A204.1 (cell line): ENCODE data around the gene DOCK1.

Experiments
- FAIRE-seq: peaks from 2 replicates; lab custom pipeline; 2012; peaks lifted over from hg19 to GRCh38; lab: Jason Lieb, UNC

Gene DOCK1

GRCh38 chr10:127184582-127184981, 279.4 kb downstream of the DOCK1 start:
- FAIRE-seq: no peak

- no peak for FAIRE-seq
Observed at GRCh38 chr10:127186813-127187212, 281.6 kb downstream of the DOCK1 start.

GRCh38 chr10:127189226-127189625, 284.0 kb downstream of the DOCK1 start:
- FAIRE-seq: no peak

GRCh38 chr10:127190427-127190826, 285.2 kb downstream of the DOCK1 start:
- no peak for FAIRE-seq

- FAIRE-seq: no peak
Observed at GRCh38 chr10:127193125-127193524, 287.9 kb downstream of the DOCK1 start.

- FAIRE-seq: no peak
Observed at GRCh38 chr10:127194111-127194510, 288.9 kb downstream of the DOCK1 start.

- no peak for FAIRE-seq
Observed at GRCh38 chr10:127194599-127194998, 289.4 kb downstream of the DOCK1 start.

- no peak for FAIRE-seq
Observed at GRCh38 chr10:127195041-127195506, 289.8 kb downstream of the DOCK1 start.

- no peak for FAIRE-seq
Observed at GRCh38 chr10:127195571-127196281, 290.5 kb downstream of the DOCK1 start.

- no peak for FAIRE-seq
Observed at GRCh38 chr10:127196282-127197153, 291.3 kb downstream of the DOCK1 start, which contains the start of gene INSYN2A. INSYN2A (minus strand) TSS chr10:127196591; CDS start chr10:127176395, 20,196 bp downstream.

GRCh38 chr10:127197154-127197432, 291.9 kb downstream of the DOCK1 start:
- FAIRE-seq: no peak

- FAIRE-seq: no peak
Observed at GRCh38 chr10:127198307-127198706, 293.1 kb downstream of the DOCK1 start.

- FAIRE-seq: no peak
Observed at GRCh38 chr10:127198721-127199120, 293.5 kb downstream of the DOCK1 start.

GRCh38 chr10:127200646-127201045, 295.4 kb downstream of the DOCK1 start:
- FAIRE-seq: no peak

GRCh38 chr10:127203067-127203466, 297.8 kb downstream of the DOCK1 start:
- FAIRE-seq: no peak

GRCh38 chr10:127207081-127207480, 301.9 kb downstream of the DOCK1 start:
- no peak for FAIRE-seq

- no peak for FAIRE-seq
Observed at GRCh38 chr10:127210936-127211466, 305.8 kb downstream of the DOCK1 start.

GRCh38 chr10:127215866-127216265, 310.6 kb downstream of the DOCK1 start:
- no peak for FAIRE-seq

- no peak for FAIRE-seq
Observed at GRCh38 chr10:127216274-127216673, 311.0 kb downstream of the DOCK1 start.

GRCh38 chr10:127216786-127217185, 311.6 kb downstream of the DOCK1 start:
- no peak for FAIRE-seq

- FAIRE-seq: no peak
Observed at GRCh38 chr10:127218658-127219057, 313.4 kb downstream of the DOCK1 start.

GRCh38 chr10:127221281-127221680, 316.1 kb downstream of the DOCK1 start:
- FAIRE-seq: no peak

- FAIRE-seq: no peak
Observed at GRCh38 chr10:127227027-127227426, 321.8 kb downstream of the DOCK1 start.
